Natural killer cell (primary cell): ENCODE data around the gene CT47A1. TPM values are rescaled to one million over a fixed set of nuclear protein-coding genes. Genes with fewer than 3 reads are reported as not detected.

Experiments used
- total RNA-seq, 4 donors: library from RNA; stranded (reverse); fragments of 120-200 nt in 1 of 4; gene quantifications; one replicate each; pipeline versions ENCODE4 v1.2.3 to v1.2.4, GENCODE V29; 2013 to 2022

Gene CT47A1
- total RNA-seq, 3 donors from 2014 or later (not counting 1 experiment from before 2014, with no cell fraction given) = not detected

Other genes with a start within 250 kb of the CT47A1 start
- not detected for gene CT47B1, start 109.9 kb downstream of the CT47A1 start, total RNA-seq
- not detected for gene CT47A11, start 48.6 kb downstream of the CT47A1 start, total RNA-seq
- gene CT47A10, start 43.7 kb downstream of the CT47A1 start, total RNA-seq = not detected
- not detected for gene CT47A9, start 38.9 kb downstream of the CT47A1 start, total RNA-seq
- gene CT47A8, start 34.0 kb downstream of the CT47A1 start, total RNA-seq = not detected
- not detected for gene CT47A7, start 29.2 kb downstream of the CT47A1 start, total RNA-seq
- gene CT47A6, start 24.3 kb downstream of the CT47A1 start, total RNA-seq = not detected
- not detected for gene CT47A5, start 19.4 kb downstream of the CT47A1 start, total RNA-seq
- gene CT47A4, start 14.6 kb downstream of the CT47A1 start, total RNA-seq = not detected
- not detected for gene CT47A3, start 9.7 kb downstream of the CT47A1 start, total RNA-seq
- gene CT47A2, start 4.8 kb downstream of the CT47A1 start, total RNA-seq = not detected
- under 1 TPM in 1 of 3 donors, not detected in 2; 0.16 TPM for gene GLUD2, start 61.9 kb upstream of the CT47A1 start, total RNA-seq